ENCODE results near the gene CASP10.

DNA sequence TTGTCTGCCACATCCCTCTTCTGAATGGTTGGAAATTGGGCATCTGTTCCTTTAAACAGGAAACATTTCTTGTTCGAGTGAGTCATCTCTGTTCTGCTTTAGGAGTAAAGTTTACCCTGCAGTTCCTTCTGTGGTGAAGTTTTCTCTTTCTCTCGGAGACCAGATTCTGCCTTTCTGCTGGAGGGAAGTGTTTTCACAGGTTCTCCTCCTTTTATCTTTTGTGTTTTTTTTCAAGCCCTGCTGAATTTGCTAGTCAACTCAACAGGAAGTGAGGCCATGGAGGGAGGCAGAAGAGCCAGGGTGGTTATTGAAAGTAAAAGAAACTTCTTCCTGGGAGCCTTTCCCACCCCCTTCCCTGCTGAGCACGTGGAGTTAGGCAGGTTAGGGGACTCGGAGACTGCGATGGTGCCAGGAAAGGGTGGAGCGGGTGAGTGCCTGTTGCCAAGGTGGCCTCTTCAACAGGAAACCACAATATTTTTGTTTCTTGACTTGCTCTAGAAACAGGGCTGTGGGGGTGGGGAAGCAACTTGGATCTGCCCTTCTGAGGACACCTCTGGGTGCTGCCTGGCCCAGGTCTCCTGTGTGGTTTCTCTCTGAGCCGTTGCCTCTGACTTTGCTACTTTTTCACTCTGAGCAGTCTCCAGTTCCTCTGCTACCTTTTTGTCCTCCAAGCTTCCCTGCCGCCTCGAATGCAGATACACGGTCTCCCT, 75.2 kb downstream of the CASP10 start:
- TF ChIP-seq, protein P1, sequence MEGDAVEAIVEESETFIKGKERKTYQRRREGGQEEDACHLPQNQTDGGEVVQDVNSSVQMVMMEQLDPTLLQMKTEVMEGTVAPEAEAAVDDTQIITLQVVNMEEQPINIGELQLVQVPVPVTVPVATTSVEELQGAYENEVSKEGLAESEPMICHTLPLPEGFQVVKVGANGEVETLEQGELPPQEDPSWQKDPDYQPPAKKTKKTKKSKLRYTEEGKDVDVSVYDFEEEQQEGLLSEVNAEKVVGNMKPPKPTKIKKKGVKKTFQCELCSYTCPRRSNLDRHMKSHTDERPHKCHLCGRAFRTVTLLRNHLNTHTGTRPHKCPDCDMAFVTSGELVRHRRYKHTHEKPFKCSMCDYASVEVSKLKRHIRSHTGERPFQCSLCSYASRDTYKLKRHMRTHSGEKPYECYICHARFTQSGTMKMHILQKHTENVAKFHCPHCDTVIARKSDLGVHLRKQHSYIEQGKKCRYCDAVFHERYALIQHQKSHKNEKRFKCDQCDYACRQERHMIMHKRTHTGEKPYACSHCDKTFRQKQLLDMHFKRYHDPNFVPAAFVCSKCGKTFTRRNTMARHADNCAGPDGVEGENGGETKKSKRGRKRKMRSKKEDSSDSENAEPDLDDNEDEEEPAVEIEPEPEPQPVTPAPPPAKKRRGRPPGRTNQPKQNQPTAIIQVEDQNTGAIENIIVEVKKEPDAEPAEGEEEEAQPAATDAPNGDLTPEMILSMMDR (IDR thresholded peaks at IDR 0.05; ENCODE audit: poor library complexity), result no peak
- TF ChIP-seq EZH2phosphoT487 (IDR thresholded peaks at IDR 0.05; ENCODE audit: low read depth, severe bottlenecking, unreplicated experiment), result no peak
